Measurements from ENCODE around the gene RBP2. TPM values are rescaled to one million over a fixed set of nuclear protein-coding genes. Genes with fewer than 3 reads are reported as not detected.

Gene RBP2
- total RNA-seq, 1 donor from 2014 or later, result not detected

- Mint-ChIP-seq H3K36me3 (ENCODE audit: low read depth, unreplicated experiment) (peaks cover 3% of the 10 kb centered on the region), H3K27me3 (ENCODE audit: low read depth, unreplicated experiment) (no peaks in the 10 kb centered on the region), H3K4me3 (ENCODE audit: unreplicated experiment) (no peak overlapping the region), H3K27ac (ENCODE audit: unreplicated experiment) (no peak overlapping the region), H3K9me3 (ENCODE audit: unreplicated experiment) (peaks cover 2% of the 10 kb centered on the region), H3K4me1 (ENCODE audit: low read depth, unreplicated experiment) (peaks cover 6% of the 10 kb centered on the region)
- H3K9ac ChIP-seq (ENCODE audit: low read length), result no peak overlapping the region
- DNase-seq (ENCODE audit: low read depth), result no peak
- no peak for FAIRE-seq
- no peak overlapping the region for H3K4me2 ChIP-seq (ENCODE audit: low read length)
- TF ChIP-seq, protein P1, sequence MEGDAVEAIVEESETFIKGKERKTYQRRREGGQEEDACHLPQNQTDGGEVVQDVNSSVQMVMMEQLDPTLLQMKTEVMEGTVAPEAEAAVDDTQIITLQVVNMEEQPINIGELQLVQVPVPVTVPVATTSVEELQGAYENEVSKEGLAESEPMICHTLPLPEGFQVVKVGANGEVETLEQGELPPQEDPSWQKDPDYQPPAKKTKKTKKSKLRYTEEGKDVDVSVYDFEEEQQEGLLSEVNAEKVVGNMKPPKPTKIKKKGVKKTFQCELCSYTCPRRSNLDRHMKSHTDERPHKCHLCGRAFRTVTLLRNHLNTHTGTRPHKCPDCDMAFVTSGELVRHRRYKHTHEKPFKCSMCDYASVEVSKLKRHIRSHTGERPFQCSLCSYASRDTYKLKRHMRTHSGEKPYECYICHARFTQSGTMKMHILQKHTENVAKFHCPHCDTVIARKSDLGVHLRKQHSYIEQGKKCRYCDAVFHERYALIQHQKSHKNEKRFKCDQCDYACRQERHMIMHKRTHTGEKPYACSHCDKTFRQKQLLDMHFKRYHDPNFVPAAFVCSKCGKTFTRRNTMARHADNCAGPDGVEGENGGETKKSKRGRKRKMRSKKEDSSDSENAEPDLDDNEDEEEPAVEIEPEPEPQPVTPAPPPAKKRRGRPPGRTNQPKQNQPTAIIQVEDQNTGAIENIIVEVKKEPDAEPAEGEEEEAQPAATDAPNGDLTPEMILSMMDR (IDR thresholded peaks at IDR 0.05; ENCODE audit: insufficient read depth, low read depth, low read length), result no peak
- TF ChIP-seq EZH2 (IDR thresholded peaks at IDR 0.05; ENCODE audit: insufficient read depth, low read length), result no peak
- no peaks in the 10 kb centered on the region for H3K4me1 ChIP-seq (ENCODE audit: insufficient read depth, low read length)
- H3K36me3 ChIP-seq (ENCODE audit: insufficient read depth, low read length), result no peaks in the 10 kb centered on the region
- H2AFZ ChIP-seq (ENCODE audit: low read depth, low read length), result no peak overlapping the region
- no peak overlapping the region for H3K27ac ChIP-seq (ENCODE audit: low read depth, low read length)
- H3K4me3 ChIP-seq (ENCODE audit: insufficient read depth, low read depth, low read length), result no peak overlapping the region
- H3K27me3 ChIP-seq (ENCODE audit: insufficient read depth, low read length), result no peaks in the 10 kb centered on the region
- H4K20me1 ChIP-seq (ENCODE audit: insufficient read depth, low read length), result no peaks in the 10 kb centered on the region
- H3K9me3 ChIP-seq (ENCODE audit: insufficient read depth, low read depth, low read length), result no peaks in the 10 kb centered on the region
- H3K79me2 ChIP-seq (ENCODE audit: insufficient read depth, low read length), result no peaks in the 10 kb centered on the region
Measured at GRCh38 chr3:139477710-139478640, 1.7 kb upstream of the RBP2 start.

DNA sequence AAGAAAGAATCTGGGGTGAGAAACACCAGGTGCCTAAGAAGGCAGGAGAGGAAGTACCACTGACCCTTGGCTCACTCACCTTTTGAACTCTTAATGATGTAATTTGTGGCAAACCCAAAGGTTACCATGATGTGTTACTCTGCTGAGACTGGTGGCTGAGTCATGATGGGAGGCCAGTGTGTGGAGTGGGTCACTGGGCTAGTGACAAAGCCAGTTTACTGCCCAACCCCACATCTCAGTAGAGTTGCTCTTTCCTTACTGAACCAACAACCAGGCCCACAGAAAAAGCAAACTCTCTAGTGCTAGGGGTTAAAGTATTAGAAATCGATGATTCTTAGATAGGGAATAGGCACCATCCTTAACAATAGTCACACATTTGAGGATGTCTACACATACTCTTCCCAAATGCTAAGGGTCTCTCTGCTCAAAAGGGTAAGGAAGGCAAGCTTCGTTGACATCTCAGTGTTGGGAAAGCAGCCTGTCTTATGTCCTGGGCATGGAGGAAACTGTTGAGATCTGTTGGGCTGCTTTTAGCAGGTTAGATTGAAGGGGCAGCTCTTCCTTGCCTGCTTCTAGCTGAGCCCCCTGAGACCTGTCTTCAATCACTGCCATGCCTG is 3.1 kb downstream of the RBP2 start:
- no peak for FAIRE-seq
- no peak overlapping the region for H3K4me3 ChIP-seq (ENCODE audit: insufficient read depth, low read depth, low read length)
- H2AFZ ChIP-seq (ENCODE audit: low read depth, low read length), result no peak overlapping the region
- Mint-ChIP-seq H3K36me3 (ENCODE audit: low read depth, unreplicated experiment) (peaks cover 3% of the 10 kb centered on the region), H3K27me3 (ENCODE audit: low read depth, unreplicated experiment) (peaks cover 7% of the 10 kb centered on the region), H3K27ac (ENCODE audit: unreplicated experiment) (no peak overlapping the region), H3K4me1 (ENCODE audit: low read depth, unreplicated experiment) (peaks cover 2% of the 10 kb centered on the region), H3K4me3 (ENCODE audit: unreplicated experiment) (no peak overlapping the region), H3K9me3 (ENCODE audit: unreplicated experiment) (peaks cover 2% of the 10 kb centered on the region)
- TF ChIP-seq EZH2 (IDR thresholded peaks at IDR 0.05; ENCODE audit: insufficient read depth, low read length), result no peak
- TF ChIP-seq, protein P1 (IDR thresholded peaks at IDR 0.05; ENCODE audit: insufficient read depth, low read depth, low read length), result no peak
- H3K9ac ChIP-seq (ENCODE audit: low read length), result no peak overlapping the region
- no peaks in the 10 kb centered on the region for H3K9me3 ChIP-seq (ENCODE audit: insufficient read depth, low read depth, low read length)
- no peaks in the 10 kb centered on the region for H3K79me2 ChIP-seq (ENCODE audit: insufficient read depth, low read length)
- H3K4me1 ChIP-seq (ENCODE audit: insufficient read depth, low read length), result no peaks in the 10 kb centered on the region
- H3K27me3 ChIP-seq (ENCODE audit: insufficient read depth, low read length), result no peaks in the 10 kb centered on the region
- DNase-seq (ENCODE audit: low read depth), result no peak
- H3K4me2 ChIP-seq (ENCODE audit: low read length), result no peak overlapping the region
- H3K36me3 ChIP-seq (ENCODE audit: insufficient read depth, low read length), result no peaks in the 10 kb centered on the region
- H3K27ac ChIP-seq (ENCODE audit: low read depth, low read length), result no peak overlapping the region
- H4K20me1 ChIP-seq (ENCODE audit: insufficient read depth, low read length), result no peaks in the 10 kb centered on the region
